ENCODE measurements around the gene ZSWIM6. TPM values are rescaled to one million over a fixed set of nuclear protein-coding genes. Genes with fewer than 3 reads are reported as not detected.

ZSWIM6 gene
- total and polyA plus RNA-seq, 2 experiments from 2014 or later = 3.9 to 6.0 TPM

GRCh38 chr5:61441742-61442141 lies 109.7 kb downstream of the ZSWIM6 start (continued):
- TF ChIP-seq ZNF462 (CRISPR knock-in tag; IDR thresholded peaks at IDR 0.05) (no peak), JUNB (IDR thresholded peaks at IDR 0.05; ENCODE audit: unreplicated experiment) (no peak)

DNA sequence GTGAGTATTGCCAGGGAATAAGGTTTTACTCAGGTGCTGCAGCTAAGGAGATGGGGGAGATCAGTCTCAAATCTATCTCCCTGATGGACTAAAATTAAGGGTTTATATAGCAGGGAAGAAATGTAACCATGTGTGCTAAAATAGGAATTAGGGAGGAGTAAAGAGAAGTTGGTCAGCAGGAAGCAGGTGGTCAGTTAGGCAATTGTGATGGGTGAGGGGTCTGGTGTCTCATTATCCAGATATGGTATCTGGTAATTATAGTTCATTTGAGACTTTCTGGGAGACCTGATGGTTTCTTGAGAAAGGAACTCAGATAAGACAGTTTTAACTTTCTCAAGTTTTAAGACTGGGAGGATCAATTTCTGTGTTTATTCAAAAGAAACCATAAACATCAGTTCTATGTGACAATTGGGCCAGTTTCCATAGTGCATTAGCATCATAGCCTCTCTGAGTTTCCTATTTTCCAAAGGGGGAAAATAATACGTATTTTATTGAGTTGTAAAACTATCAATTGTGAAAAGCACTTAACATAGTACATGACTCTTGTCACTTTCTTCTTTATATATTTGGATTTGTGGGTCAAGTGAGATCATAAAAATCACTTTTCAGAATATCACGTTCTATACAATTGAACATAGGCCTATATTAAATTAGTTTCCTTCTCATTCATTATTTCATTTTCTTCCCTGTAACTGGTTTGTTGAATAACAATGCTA lies 115.9 kb downstream of the ZSWIM6 start:
- no peak for DNase-seq (ENCODE audit: low spot score)
- Histone ChIP-seq H3K4me3 (no peak overlapping the region), H3K9me2 (ENCODE audit: insufficient read depth) (no peaks in the 10 kb centered on the region), H3K36me3 (ENCODE audit: insufficient read depth) (no peaks in the 10 kb centered on the region), H3K27me3 (ENCODE audit: insufficient read depth) (no peaks in the 10 kb centered on the region), H4K20me1 (replicated peaks; ENCODE audit: insufficient read depth) (no peaks in the 10 kb centered on the region), H3K4me1 (ENCODE audit: insufficient read depth) (no peaks in the 10 kb centered on the region), H2AFZ (no peak overlapping the region), H3K79me2 (replicated peaks; ENCODE audit: insufficient read depth) (peaks cover 3% of the 10 kb centered on the region; the same call in 1 of the 2 replicates), H3K4me2 (no peak overlapping the region), H3F3A (replicated peaks; ENCODE audit: low read depth) (no peaks in the 10 kb centered on the region), H3K27ac (ENCODE audit: low read depth) (no peak overlapping the region)
- no peak overlapping the region for H3K4me3 Mint-ChIP-seq
- H3K27me3 Mint-ChIP-seq (ENCODE audit: insufficient read depth, low read depth, poor library complexity) = peaks cover 2% of the 10 kb centered on the region
- H3K9me3 Mint-ChIP-seq = peaks cover 18% of the 10 kb centered on the region
- H3K27ac Mint-ChIP-seq = no peak overlapping the region
- ATAC-seq = no peak
- H3K36me3 Mint-ChIP-seq (ENCODE audit: low read depth) = peaks cover 26% of the 10 kb centered on the region; the same call in 2 of the 3 replicates
- H3K4me1 Mint-ChIP-seq = peaks cover 8% of the 10 kb centered on the region; the same call in 2 of the 3 replicates
- TF ChIP-seq ZNF462 (CRISPR knock-in tag; IDR thresholded peaks at IDR 0.05) = no peak
- no peak for TF ChIP-seq CTCF (conservative IDR thresholded peaks at IDR 0.05; ENCODE audit: low read depth in 2 of 2)
- no peak for TF ChIP-seq CREB1 (CRISPR knock-in tag; IDR thresholded peaks at IDR 0.05; ENCODE audit: low read depth)
- no peak for TF ChIP-seq JUNB (IDR thresholded peaks at IDR 0.05; ENCODE audit: unreplicated experiment)
- no peak for TF ChIP-seq EZH2phosphoT487 (IDR thresholded peaks at IDR 0.05; ENCODE audit: unreplicated experiment)
- no peak for TF ChIP-seq NANOG (IDR thresholded peaks at IDR 0.05; ENCODE audit: borderline replicate concordance)

All from GM23338 (cell line).